Hippocampal formation (tissue), 2 donors: ENCODE measurements around the gene LRRC10.

Experiments
- DNase-seq, 2 donors: peaks; one replicate each; lab custom pipeline; 2025; lab: John Stamatoyannopoulos, UW

The LRRC10 gene

GRCh38 chr12:69570000-69570516, 40.6 kb downstream of the LRRC10 start:
- DNase-seq = no peak

- DNase-seq = no peak
Observed at GRCh38 chr12:69569236-69569635, 41.5 kb downstream of the LRRC10 start.

- DNase-seq = no peak
Observed at GRCh38 chr12:69566603-69567002, 44.1 kb downstream of the LRRC10 start.

- DNase-seq = no peak
Observed at GRCh38 chr12:69563166-69563762, 47.4 kb downstream of the LRRC10 start.
